CD4-positive, alpha-beta T cell treated with Interleukin-2 at 100 ng/mL for 4 hours (primary cell): Measurements from ENCODE around the gene HTRA3.

Experiments used
- DNase-seq: peaks from one replicate; pipeline ENCODE4 v3.0.0-alpha.2; 2020; ENCODE audit warnings: low spot score

HTRA3 gene

GRCh38 chr4:8269535-8270417 is at the start of gene HTRA3:
HTRA3 (plus strand) TSS chr4:8269754; CDS start chr4:8269969, 215 bp downstream.
- no peak for DNase-seq

- DNase-seq, result no peak
Measured at GRCh38 chr4:8220661-8221450, 48.7 kb upstream of the HTRA3 start.

GRCh38 chr4:8221476-8221875 is 48.1 kb upstream of the HTRA3 start:
- DNase-seq, result peak; percentile 24

- DNase-seq, result no peak
Measured at GRCh38 chr4:8221985-8222384, 47.6 kb upstream of the HTRA3 start.

- DNase-seq, result no peak
Measured at GRCh38 chr4:8222609-8223388, 46.8 kb upstream of the HTRA3 start.

- DNase-seq, result no peak
Measured at GRCh38 chr4:8224267-8224974, 45.1 kb upstream of the HTRA3 start.

GRCh38 chr4:8224975-8225625 is 44.5 kb upstream of the HTRA3 start:
- no peak for DNase-seq

GRCh38 chr4:8225706-8226443 is 43.7 kb upstream of the HTRA3 start:
- no peak for DNase-seq

- DNase-seq, result no peak
Measured at GRCh38 chr4:8227201-8227770, 42.3 kb upstream of the HTRA3 start.

- DNase-seq, result no peak
Measured at GRCh38 chr4:8227771-8228318, 41.7 kb upstream of the HTRA3 start.

- DNase-seq, result peak; percentile 76
Measured at GRCh38 chr4:8228319-8229250, 41.0 kb upstream of the HTRA3 start.

GRCh38 chr4:8229331-8229975 is 40.1 kb upstream of the HTRA3 start:
- DNase-seq, result peak; percentile 12

GRCh38 chr4:8230033-8230432 is 39.5 kb upstream of the HTRA3 start:
- no peak for DNase-seq

GRCh38 chr4:8230891-8231290 is 38.7 kb upstream of the HTRA3 start:
- no peak for DNase-seq

GRCh38 chr4:8231551-8232049 is 38.0 kb upstream of the HTRA3 start:
- DNase-seq, result no peak

GRCh38 chr4:8232748-8233147 is 36.8 kb upstream of the HTRA3 start:
- DNase-seq, result no peak

- no peak for DNase-seq
Measured at GRCh38 chr4:8233672-8234484, 35.7 kb upstream of the HTRA3 start.
